HG03045 (cell line): ENCODE data around the gene NBPF1.
"Not testable (repeated sequence)": the region's sequence is repeated elsewhere in the genome, so short reads cannot be mapped to it uniquely, and the experiment has no call there.

Experiments
- ATAC-seq: cut with Tn5 transposase; IDR thresholded peaks from one replicate; pipeline ENCODE4 v1.9.1; 2021; ENCODE audit warnings: mild to moderate bottlenecking, moderate library complexity; ENCODE audit not compliant: unreplicated experiment

The NBPF1 gene

DNA sequence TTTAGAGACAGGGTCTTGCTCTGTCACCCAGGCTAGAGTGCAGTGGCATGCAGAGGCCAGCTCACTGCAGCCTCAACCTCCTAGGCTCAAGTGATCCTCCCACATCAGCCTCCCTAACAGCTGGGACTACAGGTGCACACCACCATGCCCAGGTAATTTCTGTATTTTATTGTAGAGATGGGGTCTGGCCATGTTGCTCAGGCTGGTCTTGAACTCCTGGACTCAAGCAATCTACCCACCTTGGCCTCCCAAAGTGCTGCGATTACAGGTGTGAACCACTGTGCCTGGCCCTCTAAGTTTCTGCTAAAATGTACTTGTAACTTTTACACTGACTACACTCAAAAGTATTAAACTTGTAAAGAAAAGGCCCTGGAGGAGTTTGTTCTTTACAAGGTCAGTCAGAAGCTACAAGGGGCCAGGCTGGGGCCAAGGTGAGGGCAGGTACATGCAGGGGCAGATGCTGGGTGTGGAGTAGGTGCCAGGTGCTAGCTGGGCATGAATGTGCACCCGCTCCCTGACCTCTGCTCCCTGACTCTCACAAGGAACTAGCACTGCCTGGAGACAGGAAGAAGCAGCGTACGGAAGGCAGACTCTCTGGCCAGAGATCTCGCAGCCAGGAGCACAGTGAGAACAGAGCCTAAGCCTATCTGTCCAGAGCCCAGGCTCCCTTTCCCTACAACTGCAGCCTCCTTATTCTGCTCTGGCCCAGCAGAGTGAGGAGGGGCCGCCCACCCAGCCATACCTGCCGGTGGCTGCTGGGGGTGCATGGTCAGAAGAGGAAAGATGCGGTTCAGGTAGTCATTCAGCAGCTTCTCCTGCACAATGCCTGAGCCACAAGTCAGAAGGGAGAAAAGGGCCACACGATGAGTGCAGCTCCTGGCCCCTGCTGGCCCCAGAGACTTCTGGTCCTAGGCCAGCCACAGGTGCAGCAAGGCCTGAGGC is 28.9 kb upstream of the NBPF1 start:
- not testable (repeated sequence) for ATAC-seq

GRCh38 chr1:16641159-16641975 is 28.0 kb upstream of the NBPF1 start:
- not testable (repeated sequence) for ATAC-seq

DNA sequence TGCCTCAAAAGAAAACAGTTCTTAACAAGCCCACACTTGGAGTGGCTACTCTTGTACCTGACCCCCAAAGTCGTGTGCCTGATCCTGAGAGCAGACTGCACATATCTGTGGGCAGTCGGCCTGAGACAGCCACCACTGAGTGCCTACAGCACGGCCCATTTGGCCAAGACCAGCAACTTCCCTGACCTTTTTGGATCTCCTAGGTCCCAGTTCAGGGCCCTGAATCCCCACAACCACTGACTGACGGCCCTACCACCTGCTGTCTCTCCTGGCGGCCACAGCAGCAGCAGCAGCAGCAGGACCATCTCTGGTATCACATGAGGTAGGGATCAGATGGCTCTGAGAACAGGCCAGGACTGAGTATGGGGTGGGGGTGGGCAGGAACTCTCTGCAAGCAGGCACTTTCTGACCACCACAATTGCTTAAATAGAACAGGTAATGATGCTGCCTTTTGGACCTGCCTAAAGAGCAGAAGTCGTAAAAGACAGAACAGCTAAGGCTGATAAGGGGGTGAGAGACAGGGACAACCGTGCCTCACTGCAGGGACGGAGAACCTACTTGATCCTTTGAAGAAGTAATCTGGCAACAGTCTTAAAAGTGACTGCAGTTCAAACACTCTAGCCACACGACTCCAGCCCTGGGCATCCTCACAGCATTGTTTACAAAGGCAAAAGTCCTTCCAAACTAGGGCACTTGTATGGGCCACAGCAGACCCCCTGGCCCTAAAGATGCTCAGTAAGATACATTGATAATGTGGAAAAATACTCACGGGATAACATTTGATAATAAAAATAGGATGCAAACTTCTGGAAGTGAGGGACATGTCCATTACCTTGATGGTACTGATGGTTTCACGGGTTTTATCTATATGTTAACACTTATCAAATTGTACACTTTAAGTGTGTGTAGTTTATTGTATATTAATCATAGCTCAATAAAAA is 26.0 kb upstream of the NBPF1 start:
- not testable (repeated sequence) for ATAC-seq

DNA sequence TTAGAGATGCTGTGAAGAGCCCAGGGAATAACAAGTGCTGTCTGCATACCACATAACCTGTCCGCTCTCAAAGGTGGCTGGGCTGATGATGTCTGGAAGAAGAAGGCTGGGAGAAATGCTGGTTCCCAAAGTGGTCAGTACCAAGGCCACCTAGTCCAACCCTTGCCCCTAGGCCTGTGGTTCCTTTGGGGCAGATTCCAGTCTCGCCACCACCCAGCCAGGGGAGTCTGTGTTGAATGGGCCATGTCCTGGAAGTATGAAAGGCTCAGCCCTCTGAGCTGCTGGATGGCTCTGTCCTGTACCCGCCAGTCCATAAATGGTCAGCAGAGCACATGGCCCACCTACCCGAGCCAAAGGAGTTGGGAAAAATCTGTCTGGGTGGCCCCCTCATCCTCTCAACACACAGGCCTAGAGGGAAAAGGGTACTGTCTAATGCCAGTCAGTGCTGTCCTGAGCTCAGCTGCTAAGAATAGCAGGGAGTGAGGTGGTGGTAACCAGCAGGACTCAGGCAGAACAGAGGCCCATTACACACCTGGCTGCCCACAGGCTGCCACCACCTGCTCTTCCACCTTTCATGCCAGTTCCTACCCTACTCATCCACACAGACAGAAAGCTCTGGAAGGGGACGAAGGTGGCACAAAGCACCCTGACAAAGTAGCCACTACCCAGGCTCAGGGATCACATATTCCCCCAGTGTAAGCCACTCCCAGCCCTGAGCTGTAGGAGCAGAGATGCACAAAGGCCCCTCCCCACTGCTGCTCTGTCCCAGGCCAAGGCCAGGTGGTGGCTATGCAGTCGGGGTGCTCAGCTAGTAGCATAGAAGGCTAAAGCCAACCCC is 24.8 kb upstream of the NBPF1 start:
- not testable (repeated sequence) for ATAC-seq

- not testable (repeated sequence) for ATAC-seq
These were observed 23.3 kb upstream of the NBPF1 start for GRCh38 chr1:16636551-16637195.

DNA sequence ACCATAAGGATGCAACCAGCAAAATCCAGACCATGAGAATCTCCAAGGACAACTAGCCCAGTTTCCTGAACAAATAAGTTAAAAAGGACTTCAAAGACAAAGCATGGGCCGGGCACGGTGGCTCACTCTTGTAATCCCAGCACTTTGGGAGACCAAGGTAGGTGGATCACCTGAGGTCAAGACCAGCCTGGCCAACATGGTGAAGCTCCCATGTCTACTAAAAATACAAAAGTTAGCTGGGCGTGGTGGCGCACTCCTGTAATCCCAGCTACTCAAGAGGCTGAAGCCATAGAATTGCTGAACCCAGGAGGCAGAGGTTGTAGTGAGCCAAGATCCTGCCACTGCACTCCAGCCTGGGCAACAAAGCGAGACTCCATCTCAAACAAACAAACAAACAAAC is 22.6 kb upstream of the NBPF1 start:
- ATAC-seq: not testable (repeated sequence)

GRCh38 chr1:16633540-16634282 is 20.3 kb upstream of the NBPF1 start:
- not testable (repeated sequence) for ATAC-seq

DNA sequence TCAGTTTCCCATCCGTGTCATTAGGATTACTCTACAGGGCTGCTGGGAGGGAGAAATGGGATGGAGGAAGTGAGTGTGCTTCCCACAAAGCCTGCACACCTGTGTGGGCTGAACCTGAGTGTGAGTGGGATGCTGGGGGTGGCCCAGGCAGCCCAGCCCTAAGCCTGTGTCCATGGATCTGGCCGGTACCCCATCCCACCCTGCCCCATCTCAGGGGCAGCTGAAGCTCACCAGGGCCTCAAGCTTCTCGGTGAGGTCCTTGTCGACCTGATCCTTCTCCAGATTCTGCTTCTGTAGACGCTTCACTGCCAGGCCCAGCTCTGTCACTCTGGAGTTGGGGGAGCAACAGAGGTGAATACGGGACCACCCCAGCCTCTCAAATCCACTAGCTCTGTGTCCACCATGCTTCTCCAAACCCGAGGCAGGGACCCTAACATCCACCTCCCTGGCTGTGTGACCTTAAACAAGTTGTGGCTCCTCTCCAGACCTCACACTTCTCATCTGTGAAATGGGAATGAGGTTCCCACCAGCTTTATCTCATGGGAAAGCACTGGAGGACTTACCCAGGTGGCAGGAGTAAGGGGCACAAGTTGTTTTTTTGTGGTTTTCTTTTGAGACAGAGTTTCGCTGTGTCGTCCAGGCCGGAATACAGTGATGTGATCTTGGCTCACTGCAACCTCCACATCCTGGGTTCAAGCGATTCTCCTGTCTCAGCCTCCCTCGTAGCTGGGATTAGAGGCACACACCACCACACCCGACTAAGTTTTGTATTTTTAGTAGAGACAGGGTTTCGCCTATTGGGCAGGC is 18.9 kb upstream of the NBPF1 start:
- not testable (repeated sequence) for ATAC-seq

- ATAC-seq: no peak
These were observed 18.1 kb upstream of the NBPF1 start for GRCh38 chr1:16631248-16632043.

- no peak for ATAC-seq
These were observed 17.4 kb upstream of the NBPF1 start for GRCh38 chr1:16630661-16631247.

- not testable (repeated sequence) for ATAC-seq
These were observed 16.7 kb upstream of the NBPF1 start for GRCh38 chr1:16629916-16630530.

- no peak for ATAC-seq
These were observed 15.2 kb upstream of the NBPF1 start for GRCh38 chr1:16628361-16629111.

DNA sequence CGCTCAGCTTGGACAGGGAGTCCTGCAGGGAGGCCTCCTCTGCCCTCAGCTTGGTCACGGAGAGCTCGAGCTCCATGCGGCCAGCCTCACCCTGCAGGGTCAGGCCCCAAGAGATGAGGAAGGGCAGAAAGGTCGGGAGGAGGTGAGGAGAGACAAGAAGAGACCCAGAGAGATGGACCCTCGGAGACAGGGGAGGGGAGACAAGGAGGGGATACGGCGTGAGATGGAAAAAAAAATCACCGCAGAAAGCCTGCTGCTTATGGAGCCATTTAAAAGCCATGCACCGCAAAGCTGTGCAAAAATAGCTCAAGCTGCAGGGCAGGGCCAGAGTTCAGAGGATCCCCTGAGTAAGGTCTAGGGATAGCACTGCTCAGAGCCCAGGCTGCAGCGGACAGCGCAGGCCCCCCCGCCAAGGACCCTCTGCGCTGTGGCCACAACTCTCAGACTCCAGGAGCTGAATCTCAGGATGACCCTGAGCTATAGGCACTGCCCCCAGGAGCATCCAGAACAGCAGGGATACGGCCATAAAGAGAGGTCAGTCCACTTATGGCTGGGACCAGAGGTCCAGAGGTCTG is 13.1 kb upstream of the NBPF1 start:
- ATAC-seq: not testable (repeated sequence)

DNA sequence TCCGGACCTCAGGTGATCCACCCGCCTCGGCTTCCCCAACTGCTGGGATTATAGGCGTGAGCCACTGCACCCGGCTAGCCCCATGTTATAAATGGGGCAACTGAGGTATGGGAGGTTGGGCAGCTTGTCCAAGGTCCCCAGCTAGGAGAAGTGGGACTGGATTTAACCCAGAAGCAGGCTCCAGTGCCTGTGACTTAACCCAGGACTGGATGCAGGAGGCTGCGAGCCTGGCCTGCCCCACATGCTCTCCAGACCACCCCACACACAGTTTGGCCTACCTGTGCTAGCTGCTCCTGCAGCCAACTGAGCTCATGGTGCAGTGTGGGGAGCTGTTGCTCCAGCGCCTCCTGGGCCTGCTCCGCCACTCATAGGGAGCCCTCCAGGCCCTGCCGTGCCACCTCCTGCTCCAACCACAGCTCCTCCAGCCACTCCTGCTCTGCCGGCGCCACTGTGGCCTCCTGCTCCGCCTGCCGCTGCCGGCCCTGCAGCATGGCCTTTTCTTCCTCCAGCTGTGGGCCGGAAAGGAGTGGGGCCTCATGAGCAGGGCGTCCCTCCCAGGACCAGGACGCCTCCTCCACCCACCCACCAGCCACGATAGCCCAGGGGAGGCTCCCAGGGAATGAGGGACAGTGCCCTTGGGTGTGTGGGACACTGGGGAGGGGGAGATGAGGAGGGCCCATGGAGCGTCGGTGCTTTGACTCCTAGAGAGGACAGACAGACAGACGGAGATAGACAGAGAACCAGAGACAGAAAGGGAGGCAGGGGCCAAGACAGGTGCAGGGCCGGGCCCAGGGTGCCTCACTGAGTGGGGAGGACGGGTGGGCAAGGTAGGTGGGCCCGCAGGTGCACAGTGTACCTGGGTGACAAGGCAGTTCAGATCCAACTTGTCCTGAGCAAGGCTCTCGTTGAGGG is 12.4 kb upstream of the NBPF1 start:
- no peak for ATAC-seq
